Fibroblast of skin of left biceps (primary cell): ENCODE data around the gene OFD1.
"Not testable (repeated sequence)": the region's sequence is repeated elsewhere in the genome, so short reads cannot be mapped to it uniquely, and the experiment has no call there.

Experiments
- DNase-seq, 2 experiments: peaks; one replicate each; pipeline ENCODE4 v3.0.0-alpha.2; 2013; ENCODE audit warnings: low read depth in 2 of 2

The OFD1 gene

DNA sequence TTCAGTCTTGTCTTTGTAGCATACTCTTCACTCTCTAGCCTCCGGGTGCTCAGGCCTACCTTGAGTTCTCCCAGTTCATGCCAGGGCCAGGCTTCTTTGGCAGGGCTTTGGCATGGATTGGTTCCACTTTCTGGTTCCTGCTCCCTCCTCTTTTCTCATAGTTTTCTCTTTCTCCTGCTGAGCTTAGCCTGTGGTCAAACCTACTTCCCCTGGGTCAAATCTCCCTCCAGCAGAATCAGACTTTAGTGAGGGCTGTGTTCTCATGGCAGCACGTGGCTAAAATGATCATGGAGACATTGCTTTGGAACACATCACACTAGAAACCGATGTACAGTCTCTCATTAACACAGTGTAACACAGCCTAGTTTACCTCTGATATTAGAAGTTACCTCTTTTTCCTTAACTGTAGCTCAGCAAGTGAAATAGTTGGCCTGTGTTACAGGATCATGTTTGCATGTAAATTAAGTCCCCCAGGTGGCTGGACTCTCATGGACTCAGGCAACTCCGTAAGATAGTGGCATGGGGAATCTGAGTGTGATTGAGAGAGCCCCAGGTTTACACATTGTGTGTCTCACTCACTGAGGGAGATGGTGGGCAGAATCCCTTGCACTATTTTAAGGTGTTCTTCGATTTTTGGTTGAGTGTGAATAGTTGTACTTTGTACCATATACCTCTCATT is 32.3 kb upstream of the OFD1 start:
- no peak for DNase-seq

DNA sequence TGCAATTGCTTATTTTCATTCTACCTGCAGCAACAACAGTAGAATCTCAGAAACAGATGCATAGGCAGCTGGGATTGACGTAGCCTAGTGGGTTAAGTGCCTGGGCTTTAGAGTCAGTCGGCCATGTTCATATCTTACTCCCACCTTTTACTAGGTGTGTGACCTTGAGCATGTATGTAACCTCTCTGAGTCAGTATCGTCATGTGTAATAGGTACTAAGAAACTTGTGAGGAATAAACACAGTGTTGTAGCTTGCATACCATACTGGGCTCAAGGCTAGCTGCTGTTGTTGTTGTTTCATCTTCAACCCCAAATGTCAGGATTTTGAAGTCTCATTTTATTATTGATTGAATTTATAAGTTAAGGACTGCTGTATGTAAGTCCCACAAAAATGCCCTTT is 31.4 kb upstream of the OFD1 start:
- no peak for DNase-seq

DNA sequence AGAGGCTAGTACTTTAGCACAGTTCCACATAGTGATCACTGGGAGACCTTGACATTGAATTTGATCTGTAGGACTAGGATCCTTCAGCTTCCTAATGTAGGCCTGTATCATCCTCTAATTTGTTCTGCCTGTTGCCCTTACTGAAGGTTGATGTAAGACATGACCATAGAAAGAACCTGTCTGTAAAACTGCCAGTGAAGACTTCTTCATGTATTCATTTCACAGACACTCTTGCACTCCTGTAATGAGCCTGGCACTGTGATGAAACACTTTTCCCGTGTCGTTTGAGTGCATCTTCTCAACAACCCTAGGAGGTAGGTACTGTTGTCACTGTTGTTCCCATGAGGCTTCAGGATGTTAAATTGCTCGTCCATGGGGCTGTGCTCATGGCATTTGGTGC is 31.0 kb upstream of the OFD1 start:
- DNase-seq, result no peak

DNA sequence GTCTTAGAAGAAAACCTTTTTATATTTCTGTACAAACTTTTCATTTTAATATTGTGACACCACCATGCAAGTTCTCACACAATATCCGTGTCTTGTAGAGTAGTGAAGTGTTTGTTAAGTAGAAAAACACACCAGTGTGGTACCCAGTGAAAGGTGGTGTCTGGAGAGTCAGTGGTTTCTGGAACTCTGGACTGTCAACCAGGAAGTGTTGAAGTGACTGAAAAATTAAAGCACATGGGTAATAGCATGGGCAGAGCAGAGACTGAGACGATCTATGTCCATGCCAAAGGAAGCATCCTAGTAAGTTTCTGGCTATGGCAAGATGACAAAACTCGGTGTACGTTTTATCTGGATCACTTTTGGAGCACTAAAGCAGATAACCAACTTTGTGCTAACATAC is 23.4 kb upstream of the OFD1 start:
- DNase-seq, result no peak

DNA sequence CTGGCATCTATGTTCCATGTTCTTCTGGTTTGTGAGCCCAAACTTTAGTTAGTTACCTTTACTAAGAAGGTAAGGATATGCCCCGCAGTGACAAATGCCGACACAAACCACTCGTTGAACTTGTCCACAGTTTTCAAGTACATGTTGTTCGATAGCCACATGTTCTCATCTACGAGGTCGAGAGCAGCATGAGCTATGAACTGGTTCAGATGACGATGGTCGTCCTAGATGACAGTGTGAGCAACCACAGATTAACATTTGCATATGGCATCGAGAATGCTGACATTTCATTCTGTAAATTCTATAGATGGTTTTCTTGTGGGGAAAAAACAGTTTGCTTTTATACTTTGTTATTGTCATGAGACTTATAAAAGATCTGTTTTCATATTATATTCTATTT is 18.1 kb upstream of the OFD1 start:
- DNase-seq, result no peak

DNA sequence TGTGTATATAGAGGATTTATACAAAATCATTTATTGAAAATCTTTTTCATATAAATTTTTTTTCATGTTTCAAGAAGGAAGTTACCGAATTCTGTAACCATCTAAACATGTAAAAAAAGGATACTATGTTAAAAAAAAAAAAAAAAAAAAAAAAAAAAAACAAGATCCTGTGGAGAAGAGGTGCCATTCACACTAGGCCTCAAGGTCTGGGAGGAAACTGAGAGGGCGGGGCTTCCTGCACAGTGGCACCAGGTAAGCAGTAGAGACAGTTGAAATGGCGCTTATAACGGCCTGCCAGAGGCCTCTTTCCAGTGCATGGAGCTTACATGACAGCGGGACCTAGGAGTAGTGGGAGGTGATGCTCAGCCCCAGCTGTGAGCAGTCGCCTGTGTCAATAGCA is 17.6 kb upstream of the OFD1 start:
- DNase-seq, result no peak

DNA sequence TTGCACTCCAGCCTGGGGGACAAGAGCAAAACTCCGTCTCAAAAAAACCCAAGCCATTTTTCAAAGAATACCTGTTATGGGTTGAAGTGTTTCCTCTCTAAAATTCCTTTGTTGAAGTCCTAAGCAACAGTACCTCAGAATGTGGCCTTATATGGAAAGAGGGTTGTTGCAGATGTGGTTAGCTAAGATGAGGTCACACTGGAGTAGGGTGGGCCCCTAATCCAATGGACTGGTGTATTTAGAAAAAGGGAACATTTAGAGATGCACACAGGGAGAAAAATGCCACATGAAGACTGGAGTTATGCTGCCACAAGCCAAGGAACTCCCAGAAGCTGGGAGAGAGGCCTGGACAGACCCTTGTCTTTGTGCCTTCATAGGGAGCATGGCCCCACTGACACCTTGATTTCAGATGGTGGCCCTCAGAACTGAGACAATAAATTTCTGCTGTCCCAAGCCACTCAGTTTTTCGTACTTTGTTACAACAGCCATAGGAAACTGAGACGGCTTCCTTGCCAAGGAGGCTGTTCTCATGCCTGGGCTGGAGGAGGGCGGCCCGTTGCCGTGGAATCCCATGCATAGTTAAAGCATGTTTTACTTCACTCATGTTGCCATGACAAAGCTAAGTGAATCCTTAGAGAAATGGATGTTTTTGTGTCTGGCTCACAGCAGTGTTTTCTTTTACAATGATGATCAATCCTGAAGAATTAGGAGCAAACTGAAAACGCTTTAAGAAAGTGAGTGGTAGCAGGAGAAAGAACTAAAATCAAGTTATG is 16.7 kb upstream of the OFD1 start:
- DNase-seq, result no peak

DNA sequence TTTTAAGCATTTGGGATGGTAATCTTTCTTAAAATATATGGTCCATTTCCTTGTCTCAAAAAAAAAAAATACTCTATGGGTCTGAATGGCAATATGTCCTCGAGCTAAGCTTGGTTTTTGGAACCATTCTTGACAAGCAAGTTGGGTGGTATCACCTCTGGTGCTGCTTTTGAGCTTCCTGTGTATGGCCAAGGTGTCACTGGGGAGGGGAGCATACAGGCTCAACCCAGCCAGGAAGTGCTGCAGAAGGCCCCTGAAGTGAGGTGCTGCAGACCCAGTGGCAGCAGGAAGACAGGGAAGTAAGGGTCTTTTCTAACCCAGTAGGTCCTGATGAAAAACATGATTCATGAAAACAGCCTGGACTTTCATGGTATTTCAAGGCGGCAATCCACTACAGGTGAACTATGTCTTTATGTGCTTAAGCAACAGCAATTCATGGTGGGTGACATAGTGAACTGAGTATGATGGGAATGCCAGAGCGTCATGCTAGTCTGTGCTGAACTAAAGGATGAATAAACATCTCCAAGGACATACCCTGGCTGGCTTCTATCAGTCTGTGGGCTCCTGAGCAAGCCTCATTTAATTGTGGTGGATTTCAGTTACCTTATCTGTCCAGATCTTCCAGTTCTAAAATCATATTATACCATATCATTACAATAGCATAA is 15.2 kb upstream of the OFD1 start:
- no peak for DNase-seq

DNA sequence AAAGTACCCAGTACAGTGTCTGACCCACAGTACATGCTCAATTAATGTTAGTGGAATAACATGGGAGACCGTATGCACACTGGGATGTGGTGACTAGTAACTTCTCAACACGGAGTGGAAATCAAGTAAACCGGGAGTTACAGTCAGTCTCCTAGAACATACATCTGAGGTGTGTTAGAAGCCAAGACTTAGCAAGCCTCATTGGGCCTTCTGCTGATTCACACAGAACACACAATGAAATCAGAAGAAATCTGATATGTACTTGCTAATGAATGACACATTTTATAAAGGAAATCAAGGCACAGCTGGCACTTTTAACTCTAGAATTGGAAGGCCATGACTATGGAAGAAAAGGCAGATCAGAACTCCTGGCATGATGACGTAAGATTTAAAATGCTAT is 13.2 kb upstream of the OFD1 start:
- DNase-seq, result no peak

DNA sequence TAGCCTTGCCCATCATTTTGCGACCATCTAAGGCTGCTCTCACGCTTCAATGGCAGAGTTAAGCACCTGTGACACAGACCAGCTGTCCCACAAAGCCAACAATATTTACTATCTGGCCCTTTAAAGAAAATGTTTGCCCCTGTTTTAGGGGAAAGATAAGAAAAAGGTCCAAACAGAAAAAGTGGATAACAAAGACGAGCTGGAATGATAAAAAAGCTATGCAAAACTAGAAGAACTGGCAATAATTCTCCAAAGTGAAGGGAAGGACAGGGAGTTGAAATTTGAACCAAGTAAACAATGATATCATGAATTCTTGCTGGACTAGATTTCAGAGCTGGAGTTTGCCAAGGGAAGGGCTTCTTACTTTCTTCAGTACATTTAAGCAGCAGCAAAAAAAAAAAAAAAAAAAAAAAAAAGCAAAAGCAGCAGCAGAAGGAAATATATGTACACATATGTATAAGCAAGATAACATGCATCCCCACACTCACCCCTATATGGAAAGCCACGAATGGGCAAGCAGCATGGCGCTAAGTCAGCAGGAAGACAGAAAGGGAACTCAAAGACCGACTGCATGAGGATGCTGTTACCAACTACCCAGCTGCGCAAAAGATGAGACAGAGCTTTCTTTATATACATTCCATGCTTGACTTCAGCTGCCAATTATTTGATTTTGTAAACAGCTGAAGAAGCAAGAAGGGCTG is 12.6 kb upstream of the OFD1 start:
- no peak for DNase-seq

DNA sequence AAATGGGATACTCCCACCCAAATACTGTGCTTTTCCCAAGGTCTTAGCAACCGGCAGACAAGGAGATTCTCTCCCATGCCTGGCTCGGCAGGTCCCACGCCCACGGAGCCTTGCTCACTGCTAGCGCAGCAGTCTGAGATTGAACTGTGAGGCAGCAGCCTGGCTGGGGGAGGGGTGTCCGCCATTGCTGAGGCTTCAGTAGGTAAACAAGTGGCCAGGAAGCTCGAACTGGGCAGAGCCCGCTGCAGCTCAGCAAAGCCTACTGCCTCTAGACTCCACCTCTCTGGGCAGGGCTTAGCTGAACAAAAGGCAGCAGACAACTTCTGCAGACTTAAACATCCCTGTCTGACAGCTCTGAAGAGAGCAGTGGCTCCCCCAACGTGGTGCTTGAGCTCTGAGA is 9.7 kb upstream of the OFD1 start:
- not testable (repeated sequence) for DNase-seq

DNA sequence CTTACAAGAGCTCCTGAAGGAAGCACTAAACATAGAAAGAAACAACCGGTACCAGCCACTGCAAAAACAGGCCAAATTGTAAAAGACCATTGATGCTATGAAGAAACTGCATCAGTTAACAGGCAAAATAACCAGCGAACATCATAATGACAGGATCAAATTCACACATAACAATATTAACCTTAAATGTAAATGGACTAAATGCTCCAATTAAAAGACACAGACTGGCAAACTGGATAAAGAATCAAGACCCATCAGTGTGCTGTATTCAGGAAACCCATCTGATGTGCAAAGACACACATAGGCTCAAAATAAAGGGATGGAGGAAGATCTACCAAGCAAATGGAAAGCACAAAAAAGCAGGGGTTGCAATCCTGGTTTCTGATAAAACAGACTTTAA is 8.0 kb upstream of the OFD1 start:
- DNase-seq, result not testable (repeated sequence)

DNA sequence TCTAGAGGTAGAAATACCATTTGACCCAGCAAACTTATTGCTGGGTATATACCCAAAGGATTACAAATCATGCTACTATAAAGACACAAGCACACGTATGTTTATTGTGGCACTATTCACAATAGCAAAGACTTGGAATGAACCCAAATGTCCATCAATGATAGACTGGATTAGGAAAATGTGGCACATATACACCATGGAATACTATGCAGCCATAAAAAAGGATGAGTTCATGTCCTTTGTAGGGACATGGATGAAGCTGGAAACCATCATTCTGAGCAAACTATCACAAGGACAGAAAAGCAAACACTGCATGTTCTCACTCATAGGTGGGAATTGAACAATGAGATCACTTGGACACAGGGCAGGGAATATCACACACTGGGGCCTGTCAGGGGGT is 4.0 kb upstream of the OFD1 start:
- DNase-seq, result not testable (repeated sequence)

DNA sequence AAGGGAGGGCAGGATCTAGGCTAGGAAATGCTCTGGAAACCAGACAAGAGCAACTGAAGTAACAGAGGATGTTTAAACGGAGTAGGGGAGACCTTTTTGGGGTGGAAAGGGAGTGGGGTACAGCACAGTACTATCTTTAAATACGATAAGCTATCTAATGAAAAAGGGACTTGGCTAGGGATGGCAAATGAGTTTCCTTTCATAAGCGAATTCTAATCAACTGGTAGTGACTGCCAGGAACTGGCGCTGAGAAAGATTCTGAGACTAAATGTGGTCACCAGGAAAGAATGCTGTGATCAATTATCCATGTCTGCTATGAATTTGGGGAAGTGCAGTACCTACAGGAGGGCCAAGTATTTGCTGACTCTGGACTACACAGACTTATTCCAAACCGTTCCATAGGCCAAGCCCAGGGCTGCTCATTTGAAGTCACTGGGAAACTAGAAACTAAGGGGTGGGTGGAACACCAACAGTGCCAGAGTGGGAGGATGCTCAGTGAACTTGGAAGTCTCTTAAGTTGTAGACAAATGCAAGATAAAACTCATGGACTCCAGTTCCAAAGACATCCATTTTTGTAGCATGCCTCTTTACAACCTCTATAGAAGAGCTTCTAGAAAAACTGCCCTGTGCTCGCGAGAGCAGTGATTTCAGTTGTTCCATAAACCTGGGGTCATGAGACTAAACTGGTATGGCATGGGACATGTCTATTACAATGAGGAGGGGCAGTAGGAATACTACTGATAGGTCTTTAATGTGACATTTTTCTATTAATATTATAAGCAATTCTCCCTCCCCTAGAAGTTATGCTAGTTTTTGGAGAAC is 2.1 kb upstream of the OFD1 start:
- no peak for DNase-seq

DNA sequence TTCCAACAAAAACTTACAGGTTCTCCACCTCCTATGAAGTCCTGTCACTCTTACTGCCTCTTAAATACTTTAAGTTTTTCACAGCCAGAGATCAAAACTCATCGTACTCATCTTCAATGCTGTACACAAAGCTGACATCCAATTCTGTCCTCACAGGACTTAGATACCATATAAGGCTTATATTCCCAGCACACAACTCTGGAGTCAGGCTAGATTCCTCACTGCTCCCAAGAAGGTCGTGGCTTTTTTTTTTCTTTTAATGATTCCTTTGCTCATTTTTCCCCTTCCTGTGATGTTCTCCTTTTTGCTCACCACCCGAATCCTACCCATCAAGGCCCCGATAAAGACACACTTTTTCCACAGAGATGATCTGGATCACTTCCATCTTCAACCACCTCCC is 1.0 kb upstream of the OFD1 start:
- DNase-seq, result no peak

DNA sequence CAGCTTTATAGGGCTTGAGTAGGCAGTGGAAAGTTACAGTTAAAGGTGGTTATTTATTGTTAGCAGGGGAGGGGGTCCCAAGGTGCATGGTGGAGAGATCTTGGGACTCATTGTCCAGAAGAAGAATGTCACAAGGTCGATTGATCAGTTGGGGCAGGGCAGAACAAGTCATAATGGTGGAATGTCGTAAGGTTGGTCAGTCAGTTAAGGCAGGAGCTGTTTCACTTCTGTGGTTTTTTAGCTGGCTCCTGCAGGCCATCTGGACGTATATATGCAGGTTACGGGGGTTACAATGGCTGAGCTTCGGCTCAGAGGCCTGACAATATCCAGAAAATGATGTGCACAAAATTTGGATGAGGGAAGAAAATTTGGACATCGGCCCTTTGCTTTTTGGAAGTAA is 7.1 kb downstream of the OFD1 start:
- no peak for DNase-seq

DNA sequence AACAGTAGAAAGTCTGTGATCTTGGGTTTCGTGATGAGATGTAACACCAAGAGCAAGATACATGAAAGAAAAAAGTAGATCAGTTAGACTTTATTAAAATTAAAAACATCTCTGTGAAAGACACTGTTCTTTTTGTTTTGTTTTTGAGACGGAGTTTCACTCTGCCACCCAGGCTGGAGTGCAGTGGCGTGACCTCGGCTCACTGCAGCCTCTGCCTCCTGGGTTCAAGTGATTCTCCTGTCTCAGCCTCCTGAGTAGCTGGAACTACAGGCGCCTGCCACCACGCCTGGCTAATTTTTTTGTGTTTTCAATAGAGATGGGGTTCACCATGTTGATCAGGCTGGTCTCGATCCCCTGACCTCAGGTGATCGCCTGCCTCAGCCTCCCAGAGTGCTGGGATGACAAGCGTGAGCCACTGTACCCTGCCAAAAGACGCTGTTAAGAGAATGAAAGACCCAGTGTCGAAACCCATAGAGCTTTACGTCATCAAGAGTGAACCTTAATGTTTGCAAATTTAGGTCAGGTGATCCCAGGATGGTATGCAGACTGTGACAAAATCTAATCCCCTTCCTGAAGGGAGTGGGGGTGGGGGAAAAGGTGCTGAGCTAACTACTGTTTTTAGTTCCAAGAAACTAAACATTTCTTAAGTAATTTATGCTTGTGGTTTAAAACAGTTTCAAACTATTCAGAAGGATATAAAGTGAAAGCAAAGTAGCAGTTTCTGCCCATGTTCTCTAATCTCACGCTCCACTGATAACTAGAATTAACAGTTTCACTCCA is 8.0 kb downstream of the OFD1 start:
- no peak for DNase-seq

DNA sequence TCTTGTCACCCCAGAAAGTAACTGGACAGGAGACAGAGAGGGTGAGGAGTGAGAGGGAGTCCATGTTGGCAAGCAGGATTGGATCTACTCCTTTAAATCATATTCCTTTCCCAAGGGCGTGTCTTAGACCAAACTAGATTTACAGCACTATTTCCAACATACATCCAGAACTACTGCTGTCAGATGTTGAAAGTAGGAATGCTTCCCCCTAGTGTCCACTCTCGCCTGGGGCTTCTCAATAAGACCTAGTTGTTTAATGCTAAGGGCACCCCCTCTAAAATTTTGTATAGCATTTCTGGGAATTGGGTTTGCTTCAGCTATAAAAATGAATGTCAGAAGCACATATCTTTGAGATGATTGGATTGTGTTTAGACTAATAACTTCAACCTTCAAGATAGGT is 13.3 kb downstream of the OFD1 start:
- peak in 1 of 2 experiments; percentile 25 for DNase-seq

DNA sequence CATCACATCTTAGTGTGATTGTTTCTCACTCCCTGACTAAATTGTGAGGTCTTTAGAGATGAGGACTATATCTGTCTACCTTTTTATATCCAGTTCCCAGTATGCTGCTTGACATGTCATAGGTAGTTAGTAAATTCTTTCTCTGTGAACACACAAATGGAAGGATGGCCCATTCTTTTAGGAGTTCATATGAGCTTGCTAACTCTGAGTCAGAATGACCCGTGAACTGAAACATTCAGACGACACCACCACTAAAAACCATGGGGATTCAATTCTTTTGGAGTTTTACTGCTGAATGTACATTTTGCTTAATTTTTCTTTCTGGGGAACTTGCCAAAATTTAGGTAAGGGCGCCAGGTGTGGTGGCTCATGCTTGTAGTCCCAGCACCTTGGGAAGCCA is 13.9 kb downstream of the OFD1 start:
- DNase-seq, result no peak

DNA sequence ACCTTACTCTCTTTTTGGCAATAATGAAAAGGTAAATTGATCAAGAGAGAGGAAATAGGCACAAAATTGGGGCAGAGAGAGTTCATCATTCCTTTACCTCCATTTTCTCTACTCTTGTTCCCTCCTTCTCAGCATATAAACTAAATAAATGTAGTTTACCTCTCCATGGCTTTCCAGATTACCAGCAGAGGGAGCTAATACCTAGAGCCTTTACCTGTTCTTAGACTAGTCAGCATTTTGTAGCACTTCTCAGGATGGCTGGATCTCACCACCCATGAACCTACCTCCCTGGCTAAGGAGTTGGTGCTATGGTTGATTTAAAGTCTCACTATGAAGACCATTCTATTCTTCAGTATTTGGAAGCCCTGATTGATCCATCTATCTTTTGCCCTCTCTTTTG is 15.7 kb downstream of the OFD1 start:
- no peak for DNase-seq

DNA sequence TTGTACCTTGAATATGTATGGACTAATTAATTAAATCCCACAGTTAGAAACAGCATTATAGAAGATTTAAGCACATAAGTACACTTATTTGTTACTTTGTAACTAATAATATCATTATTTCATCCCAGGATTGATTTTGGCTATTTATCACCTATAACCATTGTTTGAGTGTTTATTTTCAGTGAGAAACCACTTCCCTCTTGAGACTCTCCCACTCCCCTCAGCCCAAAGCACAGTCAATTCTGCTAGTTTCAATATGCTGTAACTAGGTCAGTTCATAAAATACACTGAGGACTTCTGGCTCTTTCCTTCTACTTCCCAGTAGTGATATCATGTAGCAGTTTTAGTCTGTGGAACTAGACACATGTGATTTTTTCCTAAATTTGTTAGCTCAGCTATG is 16.3 kb downstream of the OFD1 start:
- DNase-seq, result no peak
